SK-N-SH (cell line): ENCODE results near the gene GAS1. TPM values are rescaled to one million over a fixed set of nuclear protein-coding genes. Genes with fewer than 3 reads are reported as not detected.
A peak's percentile ranks its signal among the peaks of the same experiment; 100 is the strongest.

ENCODE experiments used
- CTCF ChIA-PET: fragments of 300-600, 350-600 bp; formaldehyde crosslinking; extraction: SDS; loops from one replicate; lab custom pipeline; 2021; lab: Yijun Ruan, JAX
- POLR2A ChIA-PET: fragments of 350-600 bp; sonication (Branson Sonifier 250); formaldehyde crosslinking; extraction: SDS; loops from one replicate; lab custom pipeline; 2020; ENCODE audit warnings: antibody characterized with exemption, inconsistent platforms; lab: Yijun Ruan, JAX
- DNase-seq: peaks from one replicate; pipeline ENCODE4 v3.0.0; 2012
- H2AFZ ChIP-seq: fragments of 200-600 bp; sonication (generic); 2 replicates; pipeline ENCODE4 v1.8.1; 2016; ENCODE audit warnings: antibody characterized with exemption, mild to moderate bottlenecking, low read depth
- H3F3A ChIP-seq: fragments of 200-600 bp; sonication (generic); replicated peaks from 2 replicates; pipeline ENCODE3; 2016; ENCODE audit warnings: antibody characterized with exemption, mild to moderate bottlenecking; ENCODE audit not compliant: insufficient read depth
- H3K27ac ChIP-seq, 2 experiments: fragments of 200-500 bp in 1 of 2; fragments of 200-600 bp in 1 of 2; sonication (Bioruptor generic) in 1 of 2; sonication (generic), shearing (Covaris generic) in 1 of 2; 2 replicates each; pipeline versions ENCODE4 v1.5.1 to v1.6.1; 2014 to 2016; ENCODE audit warnings: low read depth in 2 of 2, inconsistent platforms in 1 of 2, low read length in 1 of 2, mild to moderate bottlenecking in 1 of 2, mixed read lengths in 1 of 2
- H3K27me3 ChIP-seq: fragments of 200-600 bp; sonication (generic), shearing (Covaris generic); 2 replicates; pipeline ENCODE4 v1.6.1; 2016; ENCODE audit warnings: mixed run types; ENCODE audit not compliant: insufficient read depth
- H3K36me3 ChIP-seq, 2 experiments: fragments of 200-500 bp in 1 of 2; fragments of 200-600 bp in 1 of 2; sonication (Bioruptor generic) in 1 of 2; sonication (generic) in 1 of 2; replicated peaks in 1 of 2; 2 replicates each; pipeline versions ENCODE3 to v1.5.1; 2014 to 2016; ENCODE audit warnings: low read length in 1 of 2, mild to moderate bottlenecking in 1 of 2; ENCODE audit not compliant: insufficient read depth in 2 of 2, control insufficient read depth in 1 of 2
- H3K4me1 ChIP-seq, 2 experiments: fragments of 200-500 bp in 1 of 2; fragments of 200-600 bp in 1 of 2; sonication (Bioruptor generic) in 1 of 2; sonication (generic), shearing (Covaris generic) in 1 of 2; 2 replicates each; pipeline versions ENCODE4 v1.5.1 to v1.6.1; 2014 to 2016; ENCODE audit warnings: low read depth in 1 of 2, low read length in 1 of 2, mixed run types in 1 of 2; ENCODE audit not compliant: insufficient read depth in 2 of 2, control insufficient read depth in 1 of 2
- H3K4me2 ChIP-seq: fragments of 200-600 bp; sonication (generic), shearing (Covaris generic); 2 replicates; pipeline ENCODE4 v1.6.1; 2017; ENCODE audit warnings: mixed run types
- H3K4me3 ChIP-seq, 2 experiments: fragments of 200-500 bp in 1 of 2; fragments of 200-600 bp in 1 of 2; sonication (Bioruptor generic) in 1 of 2; sonication (generic), shearing (Covaris generic) in 1 of 2; 2 replicates each; pipeline versions ENCODE4 v1.5.1 to v1.8.1; 2014 to 2016; ENCODE audit warnings: low read depth in 2 of 2, inconsistent platforms in 1 of 2, low read length in 1 of 2, mild to moderate bottlenecking in 1 of 2, mixed read lengths in 1 of 2, moderate library complexity in 1 of 2
- H3K79me2 ChIP-seq: fragments of 200-600 bp; sonication (generic); 2 replicates; pipeline ENCODE4 v1.8.1; 2017; ENCODE audit warnings: mild to moderate bottlenecking; ENCODE audit not compliant: insufficient read depth
- H3K9ac ChIP-seq: fragments of 200-600 bp; sonication (generic); 2 replicates; pipeline ENCODE4 v1.6.1; 2017; ENCODE audit warnings: mixed run types
- H3K9me2 ChIP-seq: fragments of 200-600 bp; sonication (generic); 2 replicates; pipeline ENCODE4 v1.6.1; 2017; ENCODE audit warnings: mixed run types
- H3K9me3 ChIP-seq: fragments of 200-600 bp; sonication (generic); 2 replicates; pipeline ENCODE4 v1.6.1; 2017; ENCODE audit warnings: mixed run types, mild to moderate bottlenecking, moderate library complexity
- H4K20me1 ChIP-seq: fragments of 200-600 bp; sonication (generic); 2 replicates; pipeline ENCODE4 v1.6.1; 2017; ENCODE audit warnings: mild to moderate bottlenecking, mixed run types; ENCODE audit not compliant: insufficient read depth
- EP300 ChIP-seq, 2 experiments: IDR thresholded peaks; 2 replicates each; pipeline versions ENCODE4 v1.4.0 to v1.6.1; 2012; ENCODE audit warnings: borderline replicate concordance in 1 of 2, low read depth in 1 of 2, low read length in 1 of 2
- FOSL2 ChIP-seq: IDR thresholded peaks from 2 replicates; pipeline ENCODE4 v1.4.0; 2012; ENCODE audit warnings: low read depth, mild to moderate bottlenecking, moderate library complexity, borderline replicate concordance
- GABPA ChIP-seq: IDR thresholded peaks from 2 replicates; pipeline ENCODE4 v1.4.0; 2012; ENCODE audit warnings: low read depth, mild to moderate bottlenecking
- IRF3 ChIP-seq: fragments of 150-350 bp; IDR thresholded peaks from 2 replicates; pipeline ENCODE4 v1.6.1; 2016; ENCODE audit warnings: mild to moderate bottlenecking, low read depth, low read length
- JUND ChIP-seq: IDR thresholded peaks from 2 replicates; pipeline ENCODE4 v1.4.0; 2012
- MEF2A ChIP-seq: IDR thresholded peaks from 2 replicates; pipeline ENCODE4 v1.4.0; 2012; ENCODE audit warnings: low read depth, borderline replicate concordance
- PBX3 ChIP-seq: IDR thresholded peaks from 2 replicates; pipeline ENCODE4; 2012
- RCOR1 ChIP-seq: fragments of 150-350 bp; IDR thresholded peaks from 2 replicates; pipeline ENCODE4 v1.6.1; 2017; ENCODE audit warnings: antibody characterized with exemption, low read length
- TCF12 ChIP-seq: IDR thresholded peaks from 2 replicates; pipeline ENCODE4 v1.4.0; 2012
- WGBS: methylation state at CpG from one replicate; pipeline ENCODE4 v1.1.6; 2017; ENCODE audit warnings: low lambda C conversion rate; 5-methylcytosine and 5-hydroxymethylcytosine counted together
- polyA plus RNA-seq, 3 experiments: library from polyadenylated mRNA; depleted of rRNA; stranded (reverse); fragments of >200 nt; gene quantifications; 2 replicates each; pipeline ENCODE4 v1.2.3, GENCODE V29; 2012
- TF ChIP-seq, protein P1 (sequence below): IDR thresholded peaks from 2 replicates; pipeline ENCODE4 v1.4.0; 2012; ENCODE audit warnings: low read depth

Gene GAS1
- polyA plus RNA-seq, 1 of the 3 experiments (the other 2 are of a cell fraction), result 37.8 TPM

DNA sequence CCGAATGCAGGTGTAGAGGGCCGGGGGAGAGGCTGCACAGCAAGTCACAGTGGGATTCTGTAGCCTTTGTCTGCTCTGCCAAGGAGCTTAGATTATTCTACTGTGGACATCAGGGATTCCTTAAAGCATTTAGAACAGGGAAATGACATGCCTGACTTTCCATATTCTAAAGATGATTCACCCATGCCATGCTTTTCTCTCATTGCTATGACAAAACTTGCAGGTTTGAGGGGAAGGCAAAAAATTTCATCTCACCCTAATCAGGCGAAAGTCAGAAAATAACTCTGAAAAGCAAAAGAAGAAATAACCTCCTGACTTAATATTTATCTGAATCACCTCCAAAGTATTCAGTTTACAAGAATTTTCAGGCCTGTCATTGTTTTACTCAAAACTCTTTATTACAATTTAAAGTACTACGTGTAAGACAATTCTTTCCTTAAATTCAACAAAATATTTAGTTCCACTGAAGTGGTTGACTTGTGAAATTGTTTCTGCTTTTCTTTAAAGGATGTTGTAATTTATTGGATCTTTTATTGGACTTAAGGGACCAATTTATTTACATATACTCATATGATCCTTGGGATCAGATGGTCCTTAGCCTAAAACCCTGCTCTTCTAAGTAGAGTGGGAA lies 30.0 kb upstream of the GAS1 start:
- ChIA-PET POLR2A (no interaction called here), CTCF (no interaction called here)
- DNase-seq, result no peak
- Histone ChIP-seq H3F3A (peaks cover 5% of the 10 kb centered on the region), H3K79me2 (no peaks in the 10 kb centered on the region), H3K36me3 (no peaks in the 10 kb centered on the region), H4K20me1 (no peaks in the 10 kb centered on the region), H3K27me3 (no peaks in the 10 kb centered on the region), H3K9ac (no peak overlapping the region), H2AFZ (no peak overlapping the region), H3K9me3 (no peaks in the 10 kb centered on the region), H3K4me3 (no peak overlapping the region), H3K27ac (peak overlapping the region; percentile 48 to 67; a peak in 3 of 4 replicates), H3K4me2 (peak overlapping the region; percentile 38; the same call in 1 of the 2 replicates), H3K4me1 (peaks cover 5 to 23% of the 10 kb centered on the region in 2 experiments; a peak in 3 of 4 replicates), H3K9me2 (no peaks in the 10 kb centered on the region)
- WGBS, result 70% methylated on average over 4 of the region's 4 CpGs
- peak; percentile 55 for TF ChIP-seq FOSL2
- no peak for TF ChIP-seq PBX3
- peak; percentile 51 for TF ChIP-seq JUND
- TF ChIP-seq EP300 (IDR thresholded peaks at IDR 0.05; ENCODE audit: borderline replicate concordance in 1 of 2, low read depth in 1 of 2, low read length in 1 of 2), result no peak
- no peak for TF ChIP-seq RCOR1
- TF ChIP-seq MEF2A, result no peak
- TF ChIP-seq, protein P1, sequence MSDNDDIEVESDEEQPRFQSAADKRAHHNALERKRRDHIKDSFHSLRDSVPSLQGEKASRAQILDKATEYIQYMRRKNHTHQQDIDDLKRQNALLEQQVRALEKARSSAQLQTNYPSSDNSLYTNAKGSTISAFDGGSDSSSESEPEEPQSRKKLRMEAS, result 0 out of 2 replicates have a peak, but pooled peaks have one; percentile 36

GRCh38 chr9:86975606-86976005 lies 28.3 kb upstream of the GAS1 start:
- DNase-seq, result no peak
- POLR2A ChIA-PET, result no interaction called here
- peaks cover 3 to 23% of the 10 kb centered on the region in 2 experiments; a peak in 3 of 4 replicates for H3K4me1 ChIP-seq
- no peaks in the 10 kb centered on the region for H3K9me2 ChIP-seq
- no peak for TF ChIP-seq GABPA
- peak; percentile 43 for TF ChIP-seq TCF12
- no peak for TF ChIP-seq IRF3
- TF ChIP-seq, all 33 proteins: peak for 1
- CTCF ChIA-PET, result no interaction called here
- no peak overlapping the region for H3K4me3 ChIP-seq
- H3K36me3 ChIP-seq, result no peaks in the 10 kb centered on the region
- no peaks in the 10 kb centered on the region for H3K79me2 ChIP-seq
- H3K9me3 ChIP-seq, result no peaks in the 10 kb centered on the region
- H3K4me2 ChIP-seq, result no peak overlapping the region
- H3F3A ChIP-seq, result peaks cover 5% of the 10 kb centered on the region
- H3K27ac ChIP-seq, result peak overlapping the region in 1 of 2 experiments; percentile 62; a peak in 2 of 4 replicates
- no peaks in the 10 kb centered on the region for H3K27me3 ChIP-seq
- H2AFZ ChIP-seq, result no peak overlapping the region
- H3K9ac ChIP-seq, result no peak overlapping the region
- H4K20me1 ChIP-seq, result no peaks in the 10 kb centered on the region
